Ectodermal cell (in vitro differentiated cells): Measurements from ENCODE around the gene EEF1AKMT2.
"Not testable (repeated sequence)": the region's sequence is repeated elsewhere in the genome, so short reads cannot be mapped to it uniquely, and the experiment has no call there.

Experiments used
- H3K27ac ChIP-seq: 2 replicates; pipeline ENCODE4 v1.7.0; 2013; ENCODE audit warnings: mild to moderate bottlenecking, low read depth, low read length; ENCODE audit not compliant: insufficient read depth, poor library complexity, severe bottlenecking
- H3K27me3 ChIP-seq: 2 replicates; pipeline ENCODE4 v1.7.0; 2013; ENCODE audit warnings: mild to moderate bottlenecking, low read length; ENCODE audit not compliant: insufficient read depth, control insufficient read depth, poor library complexity, severe bottlenecking
- H3K36me3 ChIP-seq: one replicate; pipeline ENCODE4 v1.7.0; 2013; ENCODE audit warnings: low read length; ENCODE audit not compliant: control insufficient read depth, insufficient read depth
- H3K4me1 ChIP-seq: one replicate; pipeline ENCODE4 v1.7.0; 2013; ENCODE audit warnings: low read length; ENCODE audit not compliant: control insufficient read depth, insufficient read depth
- H3K4me3 ChIP-seq: 2 replicates; pipeline ENCODE4 v1.7.0; 2013; ENCODE audit warnings: low read depth, low read length, control low read depth; ENCODE audit not compliant: insufficient read depth
- H3K9me3 ChIP-seq: 2 replicates; pipeline ENCODE4 v1.7.0; 2013; ENCODE audit warnings: mild to moderate bottlenecking, low read length, moderate library complexity; ENCODE audit not compliant: control insufficient read depth
- WGBS, 2 experiments: methylation state at CpG; one replicate each; pipeline ENCODE4 v1.1.7; 2013; ENCODE audit warnings: missing lambda C conversion rate in 2 of 2; 5-methylcytosine and 5-hydroxymethylcytosine counted together

The EEF1AKMT2 gene

DNA sequence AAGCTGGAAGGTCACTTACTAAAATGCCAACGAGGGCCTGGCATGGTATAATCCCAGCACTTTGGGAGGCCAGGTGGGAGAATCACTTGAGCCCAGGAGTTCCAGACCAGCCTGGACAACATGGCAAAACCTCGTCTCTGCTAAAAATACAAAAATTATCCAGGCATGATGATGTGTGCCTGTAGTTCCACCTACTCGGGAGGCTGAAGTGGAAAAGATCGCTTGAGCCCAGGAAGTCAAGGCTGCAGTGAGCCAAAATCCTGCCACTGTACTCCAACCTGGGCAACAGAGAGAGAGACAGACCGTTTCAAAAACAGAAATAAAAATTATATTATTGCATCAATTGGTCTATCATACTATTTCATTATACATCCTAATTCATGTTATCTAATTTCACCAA is 29.4 kb downstream of the EEF1AKMT2 start:
- Histone ChIP-seq H3K4me1 (no peaks in the 10 kb centered on the region), H3K9me3 (no peaks in the 10 kb centered on the region), H3K27ac (no peak overlapping the region), H3K36me3 (peaks cover 14% of the 10 kb centered on the region), H3K4me3 (no peak overlapping the region), H3K27me3 (no peaks in the 10 kb centered on the region)
- WGBS, 2 experiments: 92 to 94% methylated on average over 5 of the region's 5 CpGs

DNA sequence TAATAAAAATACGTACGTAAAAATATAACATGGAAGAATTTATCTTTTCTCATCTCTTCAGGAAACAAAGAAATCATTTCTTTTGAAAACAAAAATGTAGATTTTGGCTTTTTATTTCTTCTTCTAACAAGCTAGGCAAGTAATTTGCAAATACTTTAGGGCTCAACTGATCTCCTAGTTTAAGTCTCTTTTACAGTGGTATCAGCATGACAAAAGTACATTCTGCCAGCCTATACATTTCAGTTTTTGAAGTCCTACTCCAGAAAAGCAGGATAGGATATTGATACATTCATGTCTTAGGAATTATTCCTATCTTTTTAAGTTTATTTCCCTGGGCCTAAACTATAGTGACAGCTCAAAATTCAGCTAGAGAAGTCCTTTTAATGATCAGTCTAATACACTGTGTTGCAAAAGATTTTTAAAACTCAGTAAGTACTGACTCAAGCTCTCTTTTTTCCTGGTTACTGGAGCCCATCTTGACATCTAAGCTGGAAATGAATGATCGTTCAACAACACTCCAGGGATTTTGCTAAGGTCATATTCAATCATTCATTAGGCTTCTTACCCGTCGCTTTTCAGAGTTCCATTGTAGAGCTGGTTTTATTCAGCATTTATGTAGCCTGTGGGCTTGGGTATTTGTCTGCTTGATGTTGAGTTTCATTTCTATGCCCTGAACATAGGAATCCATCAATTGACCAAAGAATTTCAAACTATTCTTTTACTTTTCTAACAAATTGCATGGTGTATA is 35.4 kb downstream of the EEF1AKMT2 start:
- WGBS, 2 experiments: 90 to 95% methylated on average over 3 of the region's 5 CpGs

DNA sequence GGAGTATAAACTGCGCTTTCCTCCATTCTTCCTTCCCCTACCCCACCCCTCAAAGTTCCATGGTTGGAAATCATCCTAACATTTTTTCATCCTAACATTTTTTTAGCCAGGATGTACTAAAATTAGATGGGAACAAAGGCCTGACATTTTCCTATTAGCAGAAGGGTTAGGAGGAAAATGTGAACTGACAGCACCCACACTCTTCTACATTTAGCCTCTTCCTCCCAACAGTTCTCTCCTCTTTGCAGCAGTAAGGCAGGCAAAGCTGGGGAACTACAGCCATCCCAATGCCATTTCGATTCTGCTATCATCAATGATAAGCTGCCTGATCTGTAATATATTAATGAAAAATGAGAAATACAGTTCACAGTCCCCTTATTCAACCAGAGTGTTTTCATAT is 36.1 kb downstream of the EEF1AKMT2 start:
- WGBS, 2 experiments: 96 to 100% methylated on average over 1 to 2 of the region's 2 CpGs
- Histone ChIP-seq H3K4me1 (no peaks in the 10 kb centered on the region), H3K36me3 (peaks cover 8% of the 10 kb centered on the region), H3K9me3 (no peaks in the 10 kb centered on the region), H3K27ac (no peak overlapping the region), H3K4me3 (no peak overlapping the region), H3K27me3 (no peaks in the 10 kb centered on the region)

More for the DNA sequence above, 35.4 kb downstream of the EEF1AKMT2 start:
- Histone ChIP-seq H3K9me3 (no peaks in the 10 kb centered on the region), H3K27me3 (no peaks in the 10 kb centered on the region), H3K4me1 (no peaks in the 10 kb centered on the region), H3K27ac (no peak overlapping the region), H3K36me3 (peaks cover 8% of the 10 kb centered on the region), H3K4me3 (no peak overlapping the region)

DNA sequence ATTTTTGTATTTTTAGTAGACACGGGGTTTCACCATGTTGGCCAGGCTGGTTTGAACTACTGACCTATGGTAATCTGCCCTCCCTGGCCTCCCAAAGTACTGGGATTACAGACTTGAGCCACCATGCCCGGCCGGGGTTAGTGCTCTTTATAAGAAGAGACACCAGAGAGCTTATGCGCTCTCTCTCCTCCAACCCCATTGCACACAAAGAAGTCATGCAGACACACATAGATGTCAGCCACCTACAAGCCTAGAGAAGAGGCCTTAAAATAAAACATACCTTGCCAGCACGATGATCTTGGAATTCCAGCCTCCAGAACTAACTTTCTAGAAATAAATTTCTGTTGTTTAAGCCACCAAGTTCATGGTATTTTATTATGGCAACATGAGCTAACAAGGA is 37.5 kb downstream of the EEF1AKMT2 start:
- 94 to 95% methylated on average over 5 of the region's 5 CpGs for WGBS, 2 experiments
- Histone ChIP-seq H3K4me3 (no peak overlapping the region), H3K36me3 (peaks cover 5% of the 10 kb centered on the region), H3K9me3 (no peaks in the 10 kb centered on the region), H3K4me1 (no peaks in the 10 kb centered on the region), H3K27ac (no peak overlapping the region), H3K27me3 (no peaks in the 10 kb centered on the region)

DNA sequence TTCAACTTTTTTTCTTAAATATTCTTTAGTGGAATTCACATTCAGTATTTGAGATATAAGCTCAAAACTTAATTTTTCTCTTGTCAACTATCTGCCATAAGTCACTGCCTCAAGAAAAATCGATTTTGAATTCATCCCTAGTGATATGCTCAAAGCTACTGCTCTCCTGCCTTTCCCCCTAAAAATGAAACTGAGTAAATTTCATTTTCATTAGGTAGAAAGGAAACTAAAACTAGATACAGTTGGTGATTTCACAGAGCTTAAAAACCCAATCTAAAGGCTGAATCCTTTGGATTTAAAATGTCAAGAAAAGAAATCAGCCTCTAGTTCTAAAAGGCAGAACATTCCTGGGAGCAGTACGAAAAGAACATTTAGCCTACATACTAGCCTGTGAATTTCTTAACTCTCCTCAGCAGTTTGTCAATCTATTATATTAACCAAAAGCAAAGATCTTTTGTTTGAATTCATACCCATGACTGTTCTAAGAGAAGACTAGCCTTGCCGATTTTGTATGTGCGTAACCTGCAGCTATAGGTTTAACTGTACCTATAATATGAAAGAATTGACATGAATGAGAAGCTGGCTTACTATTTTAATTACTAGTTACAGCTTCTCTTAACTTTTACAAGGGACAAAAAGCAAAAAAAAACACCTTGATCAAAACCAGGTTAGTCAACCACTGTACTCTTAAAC is 42.6 kb downstream of the EEF1AKMT2 start:
- Histone ChIP-seq H3K9me3 (no peaks in the 10 kb centered on the region), H3K27me3 (no peaks in the 10 kb centered on the region), H3K36me3 (peaks cover 3% of the 10 kb centered on the region), H3K4me3 (no peak overlapping the region), H3K27ac (no peak overlapping the region), H3K4me1 (peaks cover 5% of the 10 kb centered on the region)
- 92 to 97% methylated on average over 4 of the region's 4 CpGs for WGBS, 2 experiments

DNA sequence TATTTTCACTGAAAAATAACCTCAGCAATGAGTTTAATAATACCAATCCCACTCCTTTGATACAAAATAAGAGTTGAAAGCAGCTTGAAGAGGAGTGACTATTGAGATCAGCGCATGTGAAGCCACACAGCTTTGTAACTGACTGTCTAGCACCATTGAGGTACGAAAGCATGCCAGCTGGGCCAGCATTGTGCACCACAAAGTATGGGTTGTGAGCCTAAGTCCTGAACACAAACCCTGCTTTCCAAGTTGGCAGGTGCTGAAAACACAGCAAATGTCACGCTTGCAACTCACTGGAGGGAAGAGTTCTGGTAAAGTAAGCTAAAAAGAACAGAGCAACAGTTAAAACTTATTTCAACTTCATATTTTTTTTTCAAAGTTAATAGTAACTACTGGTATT is 43.5 kb downstream of the EEF1AKMT2 start:
- peaks cover 5% of the 10 kb centered on the region for H3K4me1 ChIP-seq
- no peaks in the 10 kb centered on the region for H3K27me3 ChIP-seq
- no peak overlapping the region for H3K4me3 ChIP-seq
- no peaks in the 10 kb centered on the region for H3K9me3 ChIP-seq
- peaks cover 3% of the 10 kb centered on the region for H3K36me3 ChIP-seq
- no peak overlapping the region for H3K27ac ChIP-seq
- 91 to 98% methylated on average over 3 of the region's 3 CpGs for WGBS, 2 experiments

DNA sequence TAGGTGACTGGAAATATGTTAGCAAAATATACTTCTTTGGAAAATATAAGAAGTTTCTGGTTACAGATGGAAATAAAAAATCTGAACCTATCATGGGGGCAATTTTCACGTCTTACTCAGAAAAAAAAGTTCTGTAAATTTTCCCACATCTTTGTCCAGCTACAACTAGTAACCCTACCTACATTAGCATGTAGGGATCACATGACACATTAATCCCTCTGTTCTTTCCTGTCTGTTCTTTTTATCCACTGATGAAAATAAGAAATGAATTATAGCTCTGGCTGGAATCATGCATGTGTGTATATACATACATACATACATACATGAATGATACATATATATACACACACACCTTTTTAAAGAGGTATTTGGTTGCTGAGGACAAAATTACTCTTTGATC is 43.9 kb downstream of the EEF1AKMT2 start:
- H3K9me3 ChIP-seq: no peaks in the 10 kb centered on the region
- 100% methylated on average over 1 of the region's 1 CpG for WGBS, 2 experiments

DNA sequence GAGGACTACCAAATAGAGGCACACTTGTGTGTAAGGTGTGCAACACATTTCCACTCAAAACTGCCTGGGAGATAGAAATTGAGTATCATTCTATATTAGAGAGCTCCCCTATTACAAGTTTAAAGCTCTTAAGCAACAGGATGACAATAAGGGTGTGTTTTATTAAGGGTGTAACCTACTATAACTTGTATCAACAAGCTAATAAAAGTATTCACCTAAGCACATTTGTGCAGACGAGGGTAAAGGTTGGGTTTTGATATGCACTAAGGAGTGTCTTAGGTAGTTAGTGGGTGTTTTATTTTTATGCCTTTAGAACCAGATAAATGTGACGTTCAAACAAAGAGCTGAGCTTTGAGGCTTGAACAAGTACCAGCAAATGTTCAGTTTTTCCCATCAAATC is 44.7 kb downstream of the EEF1AKMT2 start:
- H3K4me3 ChIP-seq: no peak overlapping the region
- 98 to 100% methylated on average over 2 of the region's 2 CpGs for WGBS, 2 experiments
- H3K36me3 ChIP-seq: peaks cover 3% of the 10 kb centered on the region
- no peak overlapping the region for H3K27ac ChIP-seq
- peaks cover 7% of the 10 kb centered on the region for H3K27me3 ChIP-seq
- H3K4me1 ChIP-seq: peaks cover 14% of the 10 kb centered on the region
- H3K9me3 ChIP-seq: no peaks in the 10 kb centered on the region

More for the DNA sequence above, 43.9 kb downstream of the EEF1AKMT2 start:
- Histone ChIP-seq H3K4me1 (peaks cover 6% of the 10 kb centered on the region), H3K27me3 (no peaks in the 10 kb centered on the region), H3K4me3 (no peak overlapping the region), H3K36me3 (peaks cover 3% of the 10 kb centered on the region), H3K27ac (no peak overlapping the region)

DNA sequence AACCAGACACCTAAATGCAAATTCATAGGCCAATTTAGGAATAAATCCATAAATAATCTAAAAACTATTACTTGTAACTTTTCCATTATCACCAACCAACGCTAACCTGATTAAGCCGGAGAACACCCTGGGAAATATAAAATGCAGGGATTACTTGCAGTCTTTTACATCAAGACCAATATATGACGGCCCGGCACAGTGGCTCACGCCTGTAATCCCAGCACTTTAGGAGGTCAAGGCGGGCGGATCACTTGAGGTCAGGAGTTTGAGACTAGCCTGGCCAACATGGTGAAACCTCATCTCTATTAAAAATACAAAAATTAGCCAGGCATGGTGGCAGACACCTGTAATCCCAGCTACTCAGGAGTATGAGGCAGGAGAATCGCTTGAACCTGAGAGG is 45.2 kb downstream of the EEF1AKMT2 start:
- not testable (repeated sequence) for H3K27ac ChIP-seq, H3K36me3 ChIP-seq, H3K9me3 ChIP-seq, H3K4me3 ChIP-seq
- Histone ChIP-seq H3K4me1 (peaks cover 19% of the 10 kb centered on the region), H3K27me3 (peaks cover 12% of the 10 kb centered on the region)
- WGBS, 2 experiments: 90% methylated on average over 8 of the region's 8 CpGs

DNA sequence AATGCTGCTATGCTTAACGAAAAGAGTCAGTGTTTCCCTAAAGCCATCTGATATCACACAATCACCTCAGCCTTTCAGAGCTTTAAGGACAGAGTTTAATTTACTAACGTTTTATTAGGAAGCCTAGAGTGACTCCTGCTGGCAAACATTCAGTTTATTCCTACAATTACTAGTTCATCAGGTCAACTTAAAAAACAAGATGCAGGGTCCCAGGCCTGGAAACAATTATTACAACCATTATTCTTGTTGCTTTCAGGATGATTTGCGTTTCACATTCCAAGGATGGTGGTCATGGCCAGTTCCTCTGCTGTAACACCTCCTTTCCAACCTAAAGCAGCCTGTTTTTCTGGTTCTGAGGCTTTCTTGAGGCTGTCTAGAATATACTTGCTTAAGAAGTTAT is 46.0 kb downstream of the EEF1AKMT2 start:
- Histone ChIP-seq H3K27ac (no peak overlapping the region), H3K4me1 (peaks cover 25% of the 10 kb centered on the region), H3K4me3 (no peak overlapping the region), H3K9me3 (no peaks in the 10 kb centered on the region), H3K36me3 (no peaks in the 10 kb centered on the region), H3K27me3 (peaks cover 12% of the 10 kb centered on the region)
- 66 to 76% methylated on average over 3 of the region's 3 CpGs for WGBS, 2 experiments
